Measurements from ENCODE around the gene APLF. TPM values are rescaled to one million over a fixed set of nuclear protein-coding genes. Genes with fewer than 3 reads are reported as not detected.

The APLF gene
- total and polyA plus RNA-seq, 2 of the 8 experiments (the other 6 are each of a cell fraction or from before 2014, with no cell fraction given), result 4.4 to 7.3 TPM

DNA sequence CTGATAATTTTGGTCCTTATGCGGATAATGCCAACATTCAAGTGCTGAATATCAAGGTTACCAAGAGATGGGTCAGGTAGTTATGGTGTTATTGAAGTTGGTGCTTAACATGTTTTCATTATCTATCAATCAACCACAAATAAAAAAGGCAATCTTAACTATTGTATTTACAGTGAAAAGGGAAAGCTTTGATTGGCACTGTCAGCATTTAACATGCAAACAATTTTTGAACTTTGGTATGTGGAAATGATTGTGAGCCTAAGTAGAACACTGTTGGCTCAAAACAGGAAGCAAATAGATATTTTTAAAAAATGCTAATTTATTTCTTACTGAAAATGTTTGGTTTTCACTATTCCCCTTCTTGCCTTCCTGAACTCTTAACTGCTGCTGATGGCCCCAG is 21.9 kb downstream of the APLF start:
- Histone ChIP-seq H3K27ac (ENCODE audit: low read depth, low read length) (no peak overlapping the region), H3K36me3 (ENCODE audit: control insufficient read depth in 2 of 4, insufficient read depth in 4 of 4, low read length in 3 of 4) (no peaks in the 10 kb centered on the region), H3K18ac (ENCODE audit: extremely low read depth, low read length) (no peak overlapping the region), H2BK120ac (replicated peaks; ENCODE audit: low read depth, low read length) (no peak overlapping the region), H2BK15ac (ENCODE audit: low read length) (no peak overlapping the region), H3K4ac (replicated peaks; ENCODE audit: insufficient read length, low read depth, low read length) (no peak overlapping the region), H2BK5ac (ENCODE audit: low read depth, low read length) (no peak overlapping the region), H3K4me1 (replicated peaks in 1 of 4; ENCODE audit: control insufficient read depth in 3 of 4, insufficient read depth in 4 of 4, low read length in 3 of 4) (no peaks in the 10 kb centered on the region), H3K27me3 (replicated peaks in 1 of 4; ENCODE audit: control insufficient read depth in 3 of 4, extremely low read depth in 1 of 4, insufficient read depth in 3 of 4, low read length in 3 of 4) (no peaks in the 10 kb centered on the region), H2AFZ (ENCODE audit: low read length) (no peak overlapping the region), H3K23ac (ENCODE audit: insufficient read length) (no peak overlapping the region), H3K4me3 (ENCODE audit: extremely low read depth in 1 of 4, insufficient read depth in 2 of 4, low read depth in 3 of 4, low read length in 4 of 4) (no peak overlapping the region), H2AK5ac (ENCODE audit: low read depth, low read length) (no peak overlapping the region), H3K56ac (replicated peaks; ENCODE audit: insufficient read length, low read depth, low read length) (no peak overlapping the region), H2BK12ac (ENCODE audit: low read depth, low read length) (no peak overlapping the region), H3K9me3 (ENCODE audit: insufficient read depth in 2 of 2, low read depth in 1 of 2, low read length in 1 of 2) (no peaks in the 10 kb centered on the region), H3K23me2 (ENCODE audit: low read depth, low read length) (no peaks in the 10 kb centered on the region), H4K20me1 (replicated peaks in 1 of 2; ENCODE audit: control insufficient read depth in 1 of 2, insufficient read depth in 2 of 2, low read length in 2 of 2) (no peaks in the 10 kb centered on the region), H3K4me2 (ENCODE audit: insufficient read depth in 1 of 2, low read depth in 2 of 2, low read length in 2 of 2) (no peak overlapping the region), H3K9ac (replicated peaks in 1 of 4; ENCODE audit: extremely low read depth in 1 of 4, low read depth in 3 of 4, low read length in 3 of 4) (no peak overlapping the region), H3K79me2 (ENCODE audit: control insufficient read depth in 1 of 2, insufficient read depth in 2 of 2, low read length in 2 of 2) (no peaks in the 10 kb centered on the region), H2BK20ac (ENCODE audit: low read length) (no peak overlapping the region), H4K8ac (ENCODE audit: extremely low read depth, insufficient read depth, low read length) (no peak overlapping the region), H4K91ac (replicated peaks; ENCODE audit: insufficient read length, low read length) (no peak overlapping the region), H3K14ac (ENCODE audit: insufficient read length) (no peak overlapping the region), H3K79me1 (ENCODE audit: low read depth, low read length) (no peaks in the 10 kb centered on the region), H4K5ac (ENCODE audit: insufficient read length, low read depth, low read length) (no peak overlapping the region)
- 95% methylated on average over 1 of the region's 1 CpG; no CpG with 5 or more reads in 1 of the 2 experiments for whole genome bisulfite sequencing, 2 experiments (ENCODE audit: extremely low coverage in 1 of 2, insufficient coverage in 1 of 2, insufficient read length in 1 of 2, insufficient replicate concordance in 2 of 2, low coverage in 1 of 2, low lambda C conversion rate in 2 of 2, missing lambda C conversion rate in 1 of 2)
- ChIA-PET CTCF (ENCODE audit: partially characterized antibody) (interaction anchor here (0.8 to 1.8 kb wide), 3 partner anchors 21 to 417 kb away, joined by 3 to 9 read pairs (median 4); no protein-coding TSS in a partner anchor), POLR2A (ENCODE audit: partially characterized antibody) (no interaction called here)
- FAIRE-seq (no peak), DNase-seq (ENCODE audit: low read depth in 1 of 2, low spot score in 2 of 2) (no peak)
- no peak for TF ChIP-seq CBX5 (IDR thresholded peaks at IDR 0.05; ENCODE audit: low read depth, low read length)
- no peak for TF ChIP-seq SP1 (IDR thresholded peaks at IDR 0.05; ENCODE audit: low read depth, low read length)
- TF ChIP-seq SUZ12 (IDR thresholded peaks at IDR 0.05; ENCODE audit: low read length), result no peak
- no peak for TF ChIP-seq RBBP5 (IDR thresholded peaks at IDR 0.05; ENCODE audit: borderline replicate concordance, low read depth, low read length)
- no peak for TF ChIP-seq SP4 (IDR thresholded peaks at IDR 0.05; ENCODE audit: low read length)
- TF ChIP-seq MAFK (IDR thresholded peaks at IDR 0.05; ENCODE audit: low read depth, low read length), result no peak
